Tongue (tissue), 2 donors: ENCODE measurements around the gene KRT37. TPM values are rescaled to one million over a fixed set of nuclear protein-coding genes. Genes with fewer than 3 reads are reported as not detected.

Experiments
- DNase-seq: peaks from one replicate; pipeline ENCODE4 v3.0.0-alpha.2; 2015
- total RNA-seq: library from RNA; depleted of rRNA; stranded (reverse); fragments of >200 nt; gene quantifications from one replicate; pipeline ENCODE4 v1.2.3, GENCODE V29; 2014

Gene KRT37
- not detected for total RNA-seq

- DNase-seq, result no peak
Observed at GRCh38 chr17:41424111-41424635, at the start of gene KRT37. Gene KRT37, minus strand, starts transcription at chr17:41424585. Its CDS starts 62 bp downstream, at chr17:41424523.

DNA sequence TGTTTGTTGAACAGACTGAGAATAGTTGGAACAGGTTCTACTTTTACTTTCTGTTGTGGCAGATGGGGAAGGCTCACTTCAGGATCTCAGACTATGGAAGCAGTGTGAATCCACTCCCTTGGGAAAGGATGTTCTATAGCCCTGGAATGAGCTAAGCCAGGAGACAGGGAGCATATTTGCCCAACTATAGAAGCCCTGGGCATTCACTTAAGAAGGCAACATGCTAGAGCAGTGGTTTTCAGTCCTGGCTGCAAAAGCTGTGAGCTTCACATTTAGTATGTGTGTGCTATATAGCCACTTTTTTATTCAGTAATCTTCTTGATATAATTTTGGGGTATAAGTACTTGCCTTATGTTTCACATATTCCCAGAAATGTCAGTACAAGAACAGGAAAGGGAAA, 44.0 kb upstream of the KRT37 start:
- DNase-seq, result no peak

- no peak for DNase-seq
Observed at GRCh38 chr17:41467561-41467960, 43.2 kb upstream of the KRT37 start.

DNA sequence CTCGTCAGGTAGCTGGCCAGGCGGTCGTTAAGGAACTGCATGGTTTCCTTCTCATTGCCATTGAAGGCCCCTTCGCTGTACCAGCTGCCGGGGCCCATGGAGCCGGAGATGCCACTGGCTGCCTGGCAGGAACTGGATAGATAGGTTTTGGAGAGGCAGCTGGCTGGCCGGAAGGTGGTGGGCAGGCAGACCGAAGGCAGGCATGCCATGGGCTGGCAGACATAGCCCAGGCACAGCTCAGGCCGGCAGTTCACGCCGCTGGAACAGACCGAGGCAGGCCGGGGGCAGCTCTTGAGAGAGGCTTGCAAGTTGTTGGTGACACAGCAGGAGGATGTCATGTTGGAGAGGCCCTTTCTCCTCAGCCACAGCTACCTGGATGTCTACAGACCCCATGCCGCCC, 42.6 kb upstream of the KRT37 start, which contains the start of gene KRT32:
KRT32 (minus strand) TSS at position 399 of the 400 bp plus-strand sequence; CDS start at position 338, 61 bp downstream.
- DNase-seq, result no peak

GRCh38 chr17:41464682-41465081, 40.3 kb upstream of the KRT37 start:
- DNase-seq, result peak; percentile 69

DNA sequence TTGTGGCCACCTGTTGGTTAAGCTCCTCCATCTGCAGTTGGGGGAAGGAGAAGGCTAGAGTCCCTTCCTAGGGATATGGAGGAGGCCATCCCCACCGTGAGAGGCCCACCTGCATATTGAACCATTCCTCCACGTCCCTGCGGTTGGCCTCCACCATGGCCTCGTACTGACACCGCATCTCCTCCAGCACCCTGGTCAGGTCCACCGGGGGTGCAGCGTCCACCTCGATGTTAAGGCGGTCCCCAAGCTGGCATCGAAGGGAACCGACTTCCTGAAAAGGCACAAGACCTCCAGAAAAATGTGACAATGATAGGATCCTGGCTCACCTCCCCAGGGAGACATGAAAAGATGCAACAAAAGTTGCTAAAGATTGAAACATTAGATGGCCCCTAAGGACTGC, 39.8 kb upstream of the KRT37 start:
- DNase-seq, result no peak

DNA sequence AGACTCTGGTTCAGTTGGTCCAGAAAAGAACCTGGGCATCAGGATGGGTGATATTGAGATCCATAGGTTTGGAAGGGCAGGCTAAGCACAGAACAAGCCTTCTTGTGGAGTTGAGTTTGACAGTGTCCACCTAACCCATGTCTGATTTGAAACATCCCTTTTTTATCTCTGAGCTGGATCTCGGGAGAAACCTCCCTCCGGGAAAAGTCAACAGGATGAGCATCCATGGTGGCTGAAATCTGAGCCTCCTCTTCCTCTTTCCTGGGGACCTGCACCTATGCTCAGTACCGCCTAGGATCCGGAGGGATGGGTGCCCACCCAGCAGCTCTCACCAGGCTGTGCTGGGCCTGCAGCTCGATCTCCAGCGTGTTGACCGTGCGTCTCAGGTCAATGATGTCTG, 39.4 kb upstream of the KRT37 start:
- no peak for DNase-seq

DNA sequence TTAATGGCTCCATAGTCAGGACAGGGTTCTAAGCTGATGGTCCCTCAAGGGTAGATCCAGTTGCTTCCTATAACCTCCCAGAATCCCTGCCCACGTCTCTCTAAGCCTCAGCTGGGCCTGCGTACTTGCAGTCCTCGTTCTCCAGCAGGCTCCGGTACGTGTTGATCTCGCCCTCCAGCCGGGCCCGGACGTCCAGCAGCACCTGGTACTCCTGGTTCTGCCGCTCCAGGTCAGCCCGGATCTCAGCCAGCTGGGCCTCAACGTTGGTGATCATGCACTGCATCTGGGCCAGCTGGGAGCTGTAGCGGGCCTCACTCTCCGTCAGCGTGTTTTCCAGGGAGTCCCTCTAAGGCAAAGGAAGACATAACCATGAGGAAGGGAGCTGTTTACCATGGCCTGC, 38.3 kb upstream of the KRT37 start:
- no peak for DNase-seq

DNA sequence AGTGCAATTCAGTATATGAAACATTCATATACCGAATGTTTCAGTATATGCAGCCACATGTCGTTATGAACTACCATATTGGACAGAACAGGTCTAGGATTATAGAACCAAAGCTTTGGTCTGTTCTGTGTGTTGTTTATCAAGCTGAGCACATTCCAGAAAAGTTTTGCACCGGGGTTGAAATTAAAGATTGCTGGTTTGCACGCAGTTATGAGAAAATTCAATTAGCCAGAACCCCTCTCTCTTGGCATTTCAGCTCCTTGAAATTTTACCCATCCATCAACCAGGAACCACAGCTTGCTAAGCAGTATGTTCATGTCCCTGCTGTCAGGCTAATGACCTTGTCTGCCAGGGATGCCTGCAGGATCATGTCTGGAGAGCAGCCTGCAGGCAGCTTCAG, 33.3 kb upstream of the KRT37 start:
- DNase-seq, result no peak

DNA sequence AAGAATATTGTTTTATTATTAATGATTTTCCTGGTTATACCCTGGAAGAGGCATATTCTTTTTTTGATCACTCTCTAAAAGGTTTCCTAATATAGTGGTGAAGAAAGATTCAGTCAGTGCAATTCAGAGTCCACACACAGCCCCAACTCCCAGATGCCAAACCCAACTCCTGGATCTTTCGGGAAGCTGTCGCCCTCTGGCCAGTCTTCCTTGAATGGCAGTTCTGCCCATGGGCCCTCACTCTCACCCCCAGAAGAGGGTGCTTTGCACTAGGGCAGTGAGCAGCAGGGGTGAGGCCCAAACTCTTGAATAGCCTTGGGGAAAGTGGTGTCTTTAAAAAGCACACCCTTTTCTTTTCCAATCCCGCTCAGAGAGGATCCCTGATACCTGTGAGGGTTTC, 31.8 kb upstream of the KRT37 start:
- no peak for DNase-seq

- DNase-seq, result no peak
Observed at GRCh38 chr17:41455236-41455635, 30.9 kb upstream of the KRT37 start.

DNA sequence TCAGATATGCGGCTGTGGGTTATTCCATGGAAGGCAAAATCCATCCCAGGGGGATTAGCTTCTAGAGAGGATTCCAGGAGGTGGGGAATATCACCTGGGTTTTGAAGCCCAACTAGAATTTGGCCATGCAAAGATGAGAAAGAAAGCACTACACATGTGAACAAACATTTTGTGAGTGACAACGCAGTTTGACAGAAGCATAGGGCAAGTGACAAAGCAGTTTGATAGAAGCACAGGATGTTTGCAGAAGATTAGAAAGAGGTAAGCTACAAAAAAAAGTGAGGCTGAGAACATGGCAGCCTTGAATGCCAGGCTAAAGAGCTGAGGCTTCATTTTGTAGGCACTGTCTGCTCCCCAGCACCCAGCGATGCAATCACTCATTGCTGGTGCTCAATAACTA, 28.7 kb upstream of the KRT37 start:
- DNase-seq, result no peak

DNA sequence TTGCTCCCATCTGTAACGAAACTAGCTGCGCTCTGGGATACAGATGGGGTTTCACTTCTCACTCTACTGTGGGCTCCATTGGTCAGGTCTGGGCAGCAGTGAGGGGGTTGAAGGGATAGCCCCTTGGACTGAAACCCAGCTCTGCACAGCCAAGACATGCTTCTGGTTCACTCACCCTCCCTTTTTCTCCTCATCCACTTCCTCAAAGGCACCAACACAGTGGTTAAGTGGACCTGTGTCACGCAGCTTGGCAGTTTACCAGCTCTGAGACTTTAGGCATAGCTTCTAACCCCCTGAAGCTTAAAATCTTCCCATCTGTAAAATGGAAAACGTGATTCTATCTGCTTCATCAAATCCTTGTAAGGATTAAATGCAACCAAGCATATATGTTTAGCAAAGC, 27.9 kb upstream of the KRT37 start:
- DNase-seq, result no peak

DNA sequence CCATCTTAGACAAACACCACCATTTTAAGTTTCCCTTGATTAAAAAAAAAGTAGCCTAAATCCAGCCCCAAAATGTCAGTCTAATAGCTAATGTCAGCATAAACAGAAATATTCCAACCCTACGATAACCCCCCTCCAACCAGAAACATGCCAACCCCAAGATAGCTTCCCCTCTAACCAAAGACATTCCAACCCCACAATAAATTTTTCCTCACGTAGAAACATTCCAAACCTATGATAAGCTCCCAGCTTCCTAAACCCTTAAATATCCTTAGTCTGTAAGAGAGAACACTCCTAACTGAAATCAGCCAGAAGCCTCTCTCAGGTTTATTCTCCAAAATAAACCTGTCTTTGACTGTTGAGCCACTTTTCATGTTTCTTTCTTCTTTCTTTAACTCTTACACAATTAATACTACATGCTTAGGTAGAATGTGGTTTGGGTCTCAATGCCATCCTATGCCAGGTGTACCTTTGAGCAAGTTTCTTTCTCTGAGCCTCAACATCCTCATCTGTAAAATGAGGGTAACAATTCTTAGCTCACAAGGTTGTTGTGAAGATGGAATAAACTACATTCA, 26.9 kb upstream of the KRT37 start:
- DNase-seq, result no peak

DNA sequence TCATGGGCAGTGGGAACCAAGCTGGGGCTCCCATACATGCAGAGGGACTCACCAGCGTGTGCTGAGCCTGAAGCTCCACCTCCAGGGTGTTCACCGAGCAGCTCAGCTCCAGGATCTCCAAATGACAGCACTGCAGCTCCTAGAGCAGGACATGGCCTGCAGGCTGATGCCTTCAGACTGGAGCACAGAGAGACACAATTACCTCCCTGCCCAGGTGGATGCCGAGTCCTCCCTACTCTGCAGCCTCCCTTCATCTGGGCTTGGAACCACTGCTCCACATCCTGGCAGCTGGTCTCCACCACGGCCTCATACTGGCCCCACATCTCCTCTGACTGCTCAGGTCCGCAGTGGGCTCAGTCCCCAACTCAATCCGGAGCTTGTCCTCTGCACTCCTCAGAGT, 24.6 kb upstream of the KRT37 start:
- no peak for DNase-seq

- no peak for DNase-seq
Observed at GRCh38 chr17:41448506-41448905, 24.1 kb upstream of the KRT37 start.

DNA sequence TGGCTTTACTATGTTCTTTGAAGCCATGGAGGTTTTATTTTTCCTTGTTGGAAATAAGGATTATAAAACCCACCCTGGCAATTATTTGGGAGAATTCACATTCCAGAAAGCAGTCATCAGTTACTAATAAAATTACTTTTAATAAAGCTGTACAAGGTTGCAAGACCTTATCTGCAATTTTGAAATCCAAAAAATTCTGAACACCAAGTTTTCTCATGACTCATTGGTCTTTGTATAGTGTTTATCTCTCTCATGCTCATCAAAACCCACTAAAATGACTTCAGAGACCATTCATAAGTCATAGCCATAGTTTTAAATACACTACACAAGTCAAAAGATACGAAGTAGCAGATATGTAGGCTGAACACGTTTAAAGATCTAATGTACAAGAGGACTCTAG, 22.4 kb upstream of the KRT37 start:
- DNase-seq, result no peak

DNA sequence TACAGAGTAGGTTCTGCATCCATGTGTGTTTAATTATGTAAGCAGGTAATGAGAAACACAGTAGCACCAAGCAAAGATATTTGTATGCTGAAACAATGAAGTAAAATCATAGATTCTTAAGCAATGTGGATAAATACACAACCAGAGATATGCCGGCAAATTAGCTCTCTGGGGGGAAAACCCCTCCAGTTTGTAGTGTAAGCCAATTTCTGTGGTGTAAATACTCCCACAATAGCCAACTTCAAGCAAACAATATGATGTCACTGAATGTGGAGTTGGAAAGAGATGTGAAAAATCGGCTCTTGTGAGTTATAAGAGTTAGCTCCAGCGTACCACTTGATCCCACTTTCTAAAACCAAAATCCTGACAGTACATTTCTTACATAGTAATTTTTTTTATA, 20.3 kb upstream of the KRT37 start:
- no peak for DNase-seq

DNA sequence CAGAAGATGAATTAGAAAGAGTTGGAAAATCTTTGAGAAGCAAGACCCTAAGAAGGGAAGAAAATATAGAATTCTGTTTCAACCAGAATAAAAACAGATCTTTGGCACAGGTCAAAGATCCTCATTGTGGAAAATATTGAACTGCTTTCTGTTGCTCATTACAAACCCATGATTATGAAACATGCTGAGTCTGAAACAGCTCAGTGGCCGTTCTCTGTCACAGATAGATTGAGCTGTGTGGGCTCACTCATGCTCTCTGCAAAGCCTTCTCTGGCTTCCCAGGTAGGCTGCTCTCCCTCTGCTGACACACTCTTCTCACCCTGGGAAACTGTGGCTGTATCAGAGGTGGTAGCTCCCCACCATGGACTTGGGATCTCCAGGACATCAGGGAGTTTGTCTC, 19.8 kb upstream of the KRT37 start:
- no peak for DNase-seq

- no peak for DNase-seq
Observed at GRCh38 chr17:41442739-41443138, 18.4 kb upstream of the KRT37 start.

- DNase-seq, result no peak
Observed at GRCh38 chr17:41440531-41441033, 16.2 kb upstream of the KRT37 start, which contains the start of gene KRT38. Gene KRT38, minus strand, starts transcription at chr17:41440983. Its CDS starts 62 bp downstream, at chr17:41440921.

DNA sequence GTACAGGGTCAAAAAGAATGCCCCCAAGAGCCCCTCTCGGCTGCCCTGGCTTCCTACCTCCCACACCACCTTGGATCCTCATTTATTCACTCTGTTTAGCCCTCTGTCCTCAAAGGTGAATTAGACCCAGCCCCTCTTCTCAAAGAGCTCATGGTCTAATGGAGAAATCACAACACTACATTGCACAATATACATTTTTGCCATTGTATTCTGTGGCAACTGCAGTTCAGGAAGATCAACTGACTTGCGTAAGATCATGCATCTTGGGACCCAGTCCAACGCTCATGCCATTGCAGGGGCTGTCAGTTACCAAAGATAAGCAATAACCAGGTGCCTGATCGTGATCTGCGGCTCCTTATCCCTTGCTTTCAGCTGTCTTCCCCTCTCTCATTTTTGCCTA, 15.0 kb upstream of the KRT37 start:
- no peak for DNase-seq

DNA sequence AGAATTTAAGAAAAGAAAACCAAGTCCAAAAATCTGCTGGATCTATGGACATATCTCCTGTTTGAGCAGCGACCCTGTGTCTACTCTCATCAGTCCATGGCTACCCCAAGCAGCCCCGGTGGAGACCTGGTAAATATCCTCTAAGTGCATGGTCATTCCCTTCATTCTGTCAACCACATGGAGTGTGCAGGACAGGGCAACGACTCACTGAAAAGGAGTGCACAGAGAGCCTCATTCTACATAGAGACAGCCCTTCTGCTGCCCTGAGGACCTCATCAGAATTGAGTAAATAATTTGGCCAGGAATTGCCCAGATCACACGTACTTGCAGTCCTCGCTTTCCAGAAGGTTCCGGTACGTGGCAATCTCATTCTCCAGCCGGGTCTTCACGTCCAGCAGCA, 13.4 kb upstream of the KRT37 start:
- no peak for DNase-seq

GRCh38 chr17:41437254-41437653, 12.9 kb upstream of the KRT37 start:
- no peak for DNase-seq
